AG04449 (cell line): ENCODE results near the gene UFSP2.

ENCODE experiments used
- CTCF ChIA-PET: fragments of 350-600 bp; formaldehyde crosslinking; extraction: SDS; loops from one replicate; lab custom pipeline; 2021; ENCODE audit warnings: antibody characterized with exemption; lab: Yijun Ruan, JAX
- POLR2A ChIA-PET: fragments of 400-600, 350-600 bp; formaldehyde crosslinking; extraction: SDS; loops from one replicate; lab custom pipeline; 2020; ENCODE audit warnings: antibody characterized with exemption, inconsistent platforms; lab: Yijun Ruan, JAX
- DNase-seq: peaks from one replicate; pipeline ENCODE4 v3.0.0-alpha.2; 2010; ENCODE audit warnings: low read depth, low spot score
- H3K4me3 ChIP-seq: 2 replicates; pipeline ENCODE4 v1.5.1; 2011; ENCODE audit warnings: low read depth, mild to moderate bottlenecking, control low read depth, low read length
- TF ChIP-seq, protein P1 (sequence below): IDR thresholded peaks from one replicate; pipeline ENCODE4 v1.5.1; 2011; ENCODE audit warnings: mild to moderate bottlenecking, moderate library complexity, low read length, control low read depth, inconsistent platforms; ENCODE audit not compliant: insufficient read depth; ENCODE audit errors: missing control alignments

The UFSP2 gene

DNA sequence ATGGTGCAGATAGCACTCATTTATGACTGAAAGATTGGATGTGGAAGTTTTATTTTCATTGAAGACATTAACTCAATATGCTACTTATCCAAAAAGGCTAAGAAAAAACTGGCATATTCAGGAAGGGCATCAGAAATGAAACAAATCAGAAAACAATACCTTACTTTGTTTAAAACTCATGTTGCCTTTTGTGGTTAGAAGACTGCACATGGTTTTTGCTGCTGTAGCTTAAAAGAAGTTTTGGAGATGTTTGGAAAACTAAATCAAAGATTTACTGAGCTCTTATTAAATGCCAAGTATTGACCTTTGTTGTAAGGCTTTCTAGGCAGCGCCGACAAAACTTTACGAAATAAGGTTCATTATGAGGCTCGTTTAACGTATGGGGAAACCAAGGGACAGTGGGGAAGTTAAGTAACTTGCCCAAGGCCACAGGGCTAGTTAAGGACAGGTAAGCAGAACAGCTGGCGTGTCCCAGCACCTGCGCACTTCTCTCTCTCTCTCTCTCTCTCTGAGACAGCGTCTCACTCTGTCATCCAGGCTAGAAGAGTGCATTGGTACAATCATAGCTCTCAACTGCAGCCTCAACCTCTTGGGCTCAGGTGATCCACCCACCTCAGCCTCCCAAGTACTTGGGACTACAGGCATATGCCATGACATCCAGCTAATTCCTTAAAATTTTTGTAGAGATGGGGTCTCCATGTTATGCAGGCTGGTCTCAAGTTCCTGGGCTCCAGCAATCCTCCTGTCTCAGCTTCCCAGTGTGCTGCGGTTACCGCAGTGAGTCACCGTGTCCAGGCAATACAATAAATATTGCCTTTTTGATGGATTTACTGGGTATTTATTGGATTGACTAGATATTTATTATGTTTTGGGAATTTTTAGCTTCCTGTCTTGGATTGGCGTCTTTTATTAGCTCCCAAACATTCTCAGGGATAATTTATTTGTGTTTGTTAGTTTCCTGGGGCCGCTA, 46.2 kb downstream of the UFSP2 start:
- ChIA-PET POLR2A (no interaction called here), CTCF (interaction anchor here (0.9 kb wide), 1 partner anchor 237 kb away, joined by 3 read pairs; the partner anchor contains the start of gene SLC25A4)
- TF ChIP-seq, protein P1, sequence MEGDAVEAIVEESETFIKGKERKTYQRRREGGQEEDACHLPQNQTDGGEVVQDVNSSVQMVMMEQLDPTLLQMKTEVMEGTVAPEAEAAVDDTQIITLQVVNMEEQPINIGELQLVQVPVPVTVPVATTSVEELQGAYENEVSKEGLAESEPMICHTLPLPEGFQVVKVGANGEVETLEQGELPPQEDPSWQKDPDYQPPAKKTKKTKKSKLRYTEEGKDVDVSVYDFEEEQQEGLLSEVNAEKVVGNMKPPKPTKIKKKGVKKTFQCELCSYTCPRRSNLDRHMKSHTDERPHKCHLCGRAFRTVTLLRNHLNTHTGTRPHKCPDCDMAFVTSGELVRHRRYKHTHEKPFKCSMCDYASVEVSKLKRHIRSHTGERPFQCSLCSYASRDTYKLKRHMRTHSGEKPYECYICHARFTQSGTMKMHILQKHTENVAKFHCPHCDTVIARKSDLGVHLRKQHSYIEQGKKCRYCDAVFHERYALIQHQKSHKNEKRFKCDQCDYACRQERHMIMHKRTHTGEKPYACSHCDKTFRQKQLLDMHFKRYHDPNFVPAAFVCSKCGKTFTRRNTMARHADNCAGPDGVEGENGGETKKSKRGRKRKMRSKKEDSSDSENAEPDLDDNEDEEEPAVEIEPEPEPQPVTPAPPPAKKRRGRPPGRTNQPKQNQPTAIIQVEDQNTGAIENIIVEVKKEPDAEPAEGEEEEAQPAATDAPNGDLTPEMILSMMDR: no peak
- H3K4me3 ChIP-seq: no peak overlapping the region
- no peak for DNase-seq

DNA sequence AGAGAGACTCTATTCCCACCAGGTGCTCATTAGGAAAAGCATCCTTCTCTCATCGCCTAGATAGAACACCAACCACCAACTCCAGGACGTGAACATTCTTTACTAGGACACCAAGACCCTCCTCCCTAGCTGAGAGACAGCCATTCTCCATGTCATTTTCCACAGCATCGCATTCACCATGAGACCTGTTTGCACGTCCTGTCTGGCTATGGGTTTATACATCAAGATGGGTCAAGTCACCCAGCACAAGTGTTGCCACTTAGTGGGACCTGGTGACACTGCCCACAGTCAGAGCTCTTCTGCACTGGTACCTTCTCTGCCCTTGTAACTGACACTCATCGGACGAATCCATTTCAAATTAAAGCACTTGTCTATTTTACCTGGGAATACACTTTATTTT, 47.5 kb downstream of the UFSP2 start:
- H3K4me3 ChIP-seq: no peak overlapping the region
- TF ChIP-seq, protein P1: no peak
- ChIA-PET POLR2A (no interaction called here), CTCF (interaction anchor here (1.3 to 1.6 kb wide), 2 partner anchors 11 to 14 kb away, joined by 3 to 6 read pairs; no protein-coding TSS in a partner anchor)
- DNase-seq: no peak

DNA sequence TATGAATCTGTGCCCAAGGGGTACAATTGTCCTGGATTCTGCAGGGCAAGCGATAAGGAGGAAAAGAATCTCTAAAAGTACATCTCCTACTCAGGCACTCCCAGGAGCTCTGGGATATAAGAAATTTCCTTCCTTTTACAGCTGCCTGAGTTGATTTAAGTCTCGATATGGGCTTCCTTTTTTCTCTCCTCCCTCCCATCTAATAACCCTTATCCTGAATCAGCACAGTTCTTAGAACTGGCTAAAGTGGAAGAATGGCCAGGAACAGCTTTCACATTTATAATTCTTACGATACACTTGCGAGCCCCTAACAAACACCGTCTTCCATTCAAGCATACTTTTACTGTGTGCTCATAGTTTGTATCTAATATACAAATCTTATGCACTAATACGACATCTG, 51.2 kb downstream of the UFSP2 start:
- no peak overlapping the region for H3K4me3 ChIP-seq
- ChIA-PET POLR2A (no interaction called here), CTCF (no interaction called here)
- TF ChIP-seq, protein P1: no peak
- no peak for DNase-seq

DNA sequence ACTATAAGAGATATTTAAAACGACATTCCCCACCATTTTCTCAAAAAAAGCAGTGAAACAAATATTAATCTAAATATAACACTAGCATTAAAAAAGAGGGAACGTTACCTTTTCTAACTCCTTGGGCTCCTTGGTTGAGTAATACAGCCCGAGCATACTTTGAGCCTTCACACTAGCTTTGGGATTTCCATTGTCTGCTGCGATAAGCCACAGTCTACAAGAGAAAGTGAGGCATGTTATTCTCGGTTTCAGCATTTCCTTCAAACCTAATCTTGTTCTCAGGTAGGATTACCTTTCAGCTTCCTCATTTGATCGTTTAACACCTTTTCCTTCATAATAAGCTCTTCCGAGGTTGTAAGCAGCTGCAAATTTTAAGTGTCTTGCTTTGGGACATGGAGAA, 51.7 kb downstream of the UFSP2 start:
- CTCF ChIA-PET: no interaction called here
- no peak for DNase-seq
- no peak overlapping the region for H3K4me3 ChIP-seq
- POLR2A ChIA-PET: no interaction called here
- TF ChIP-seq, protein P1: no peak

DNA sequence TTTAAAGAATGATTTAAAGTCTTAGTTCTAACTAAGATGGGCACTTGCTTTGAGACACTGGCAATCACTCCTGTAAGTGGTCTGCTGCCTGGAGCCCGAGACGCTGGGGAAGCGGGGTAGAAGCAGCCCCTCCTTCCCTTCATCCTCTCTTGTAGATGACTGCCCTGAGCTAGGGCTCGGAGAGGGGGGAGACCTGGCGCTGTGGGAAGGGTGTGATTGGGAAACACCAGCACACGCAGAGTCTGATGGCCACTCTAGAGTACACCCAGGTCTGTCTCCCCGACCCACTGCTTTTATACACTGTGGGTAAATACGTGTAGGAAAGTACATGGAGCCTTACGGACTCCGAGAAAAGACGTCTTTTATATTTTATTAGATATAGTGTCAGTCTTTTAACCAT, 54.1 kb downstream of the UFSP2 start:
- TF ChIP-seq, protein P1: no peak
- DNase-seq: no peak
- ChIA-PET POLR2A (no interaction called here), CTCF (no interaction called here)
- no peak overlapping the region for H3K4me3 ChIP-seq

DNA sequence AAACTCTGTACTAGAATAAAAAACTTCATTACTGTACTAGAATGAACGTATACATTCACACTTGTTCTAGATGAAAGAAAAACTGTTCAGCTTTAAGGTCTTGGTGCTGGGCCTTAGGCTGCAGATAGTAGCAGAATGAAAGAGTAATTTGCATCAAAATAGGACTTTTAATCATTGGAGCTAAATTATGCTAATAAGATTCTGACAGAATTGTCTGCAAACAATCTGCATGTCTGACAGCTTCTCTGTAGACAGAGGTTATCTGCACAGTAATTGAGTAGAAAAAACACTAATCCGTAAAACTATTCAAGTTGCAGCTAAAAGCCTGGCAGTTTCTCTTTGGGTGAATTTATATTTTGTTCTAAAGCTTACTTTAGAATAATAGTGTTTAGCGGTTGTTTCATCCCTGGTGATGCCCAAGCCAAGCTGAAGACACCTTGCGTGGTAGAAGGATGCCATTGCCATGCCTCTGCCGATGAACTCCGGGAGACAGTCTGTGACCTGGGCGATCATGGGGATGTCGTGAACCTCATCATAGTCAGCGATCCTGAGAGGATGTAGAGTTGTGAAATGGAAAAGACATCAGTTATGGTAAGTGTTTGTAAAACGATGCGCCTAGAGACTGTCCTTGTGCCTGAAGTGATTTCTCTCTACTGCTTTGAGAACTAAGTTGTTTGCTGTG, 55.4 kb downstream of the UFSP2 start:
- TF ChIP-seq, protein P1: no peak
- H3K4me3 ChIP-seq: no peak overlapping the region
- CTCF ChIA-PET: interaction anchor here (1.2 kb wide), 1 partner anchor 187 kb away, joined by 3 read pairs; no protein-coding TSS in a partner anchor
- no peak for DNase-seq
- POLR2A ChIA-PET: no interaction called here
